CD4-positive, alpha-beta memory T cell (primary cell): Measurements from ENCODE around the gene FOXO6. TPM values are rescaled to one million over a fixed set of nuclear protein-coding genes. Genes with fewer than 3 reads are reported as not detected.

Source experiments
- CTCF ChIA-PET: fragments of 350-600 bp; sonication (Branson Sonifier 250); formaldehyde crosslinking; loops from one replicate; lab custom pipeline; 2021; ENCODE audit warnings: inconsistent platforms; ENCODE audit not compliant: partially characterized antibody; lab: Charles Lee
- POLR2A ChIA-PET: fragments of 350-600 bp; sonication (Branson Sonifier 250); formaldehyde crosslinking; loops from one replicate; lab custom pipeline; 2021; ENCODE audit not compliant: partially characterized antibody; lab: Charles Lee
- DNase-seq, 5 donors: peaks; one replicate each; pipeline versions ENCODE4 v3.0.0 to v3.0.0-alpha.2; 2020 to 2022; ENCODE audit warnings: mixed read lengths in 1 of 5
- H3K27ac ChIP-seq: one replicate; pipeline ENCODE4 v1.7.0; 2013; ENCODE audit warnings: low read depth, low read length
- H3K27me3 ChIP-seq: 2 replicates; pipeline ENCODE4 v1.7.0; 2013; ENCODE audit warnings: mild to moderate bottlenecking, low read length, moderate library complexity; ENCODE audit not compliant: insufficient read depth
- H3K36me3 ChIP-seq: 2 replicates; pipeline ENCODE4 v1.7.0; 2013; ENCODE audit warnings: mild to moderate bottlenecking, low read length, moderate library complexity; ENCODE audit not compliant: insufficient read depth
- H3K4me1 ChIP-seq: 2 replicates; pipeline ENCODE4 v1.7.0; 2013; ENCODE audit warnings: mild to moderate bottlenecking, low read length, moderate library complexity; ENCODE audit not compliant: insufficient read depth
- H3K4me3 ChIP-seq, 2 donors: one replicate each; pipeline ENCODE4 v1.7.0; 2013; ENCODE audit warnings: low read length in 2 of 2, mild to moderate bottlenecking in 1 of 2
- H3K9me3 ChIP-seq, 2 donors: one replicate each; pipeline ENCODE4 v1.7.0; 2013; ENCODE audit warnings: low read length in 2 of 2, control low read depth in 1 of 2; ENCODE audit not compliant: control insufficient read depth in 1 of 2
- H3K27ac Mint-ChIP-seq, 7 donors: one replicate each; pipeline ENCODE4 v1.8.0; 2020 to 2021; ENCODE audit warnings: mixed read lengths in 7 of 7, mild to moderate bottlenecking in 6 of 7, inconsistent platforms in 3 of 7, moderate library complexity in 3 of 7
- H3K27me3 Mint-ChIP-seq, 2 donors: one replicate each; pipeline ENCODE4 v1.8.0; 2020 to 2021; ENCODE audit warnings: mixed read lengths in 2 of 2
- H3K36me3 Mint-ChIP-seq, 2 donors: one replicate each; pipeline ENCODE4 v1.8.0; 2020 to 2021; ENCODE audit warnings: mixed read lengths in 2 of 2, inconsistent platforms in 1 of 2, mild to moderate bottlenecking in 1 of 2
- H3K4me1 Mint-ChIP-seq, 4 donors: one replicate each; pipeline ENCODE4 v1.8.0; 2020 to 2021; ENCODE audit warnings: mixed read lengths in 4 of 4, mild to moderate bottlenecking in 1 of 4
- H3K4me3 Mint-ChIP-seq, 8 donors: one replicate each; pipeline ENCODE4 v1.8.0; 2020 to 2021; ENCODE audit warnings: mixed read lengths in 8 of 8, mild to moderate bottlenecking in 7 of 8, moderate library complexity in 6 of 8, inconsistent platforms in 3 of 8
- H3K9me3 Mint-ChIP-seq, 8 donors: one replicate each; pipeline ENCODE4 v1.8.0; 2020 to 2021; ENCODE audit warnings: mixed read lengths in 8 of 8, mild to moderate bottlenecking in 5 of 8, inconsistent platforms in 3 of 8, moderate library complexity in 1 of 8
- intact Hi-C: fragments of 100-400 bp; cut with micrococcal nuclease; formaldehyde crosslinking; loops from one replicate; pipeline ENCODE4 v1.15.1; 2023
- polyA plus RNA-seq, 2 donors: library from polyadenylated mRNA; unstranded; fragments of 300-500 nt; fragmentation: Illumina TruSeq; gene quantifications; one replicate each; pipeline ENCODE4 v1.2.3, GENCODE V29; 2021
- total RNA-seq, 2 experiments: library from RNA; stranded (reverse); gene quantifications; one replicate each; pipeline ENCODE4 v1.2.3, GENCODE V29; 2021

Gene FOXO6
- total and polyA plus RNA-seq, 4 experiments from 2014 or later = not detected

GRCh38 chr1:41368366-41368765 is 7.1 kb downstream of the FOXO6 start:
- H3K27me3 ChIP-seq = peaks cover 8% of the 10 kb centered on the region
- Mint-ChIP-seq H3K4me3 (peak overlapping the region in 1 of 8 donors; percentile 15), H3K27me3 (peaks cover 15 to 31% of the 10 kb centered on the region in 2 donors), H3K9me3 (no peaks in the 10 kb centered on the region), H3K27ac (no peak overlapping the region), H3K36me3 (no peaks in the 10 kb centered on the region), H3K4me1 (peaks cover 5 to 35% (median 10%) of the 10 kb centered on the region in 4 donors)
- CTCF ChIA-PET = no interaction called here
- H3K4me3 ChIP-seq = no peak overlapping the region
- no peak overlapping the region for H3K27ac ChIP-seq
- POLR2A ChIA-PET = no interaction called here
- DNase-seq = no peak
- intact Hi-C loops = no loop called here
- no peaks in the 10 kb centered on the region for H3K9me3 ChIP-seq
- peaks cover 18% of the 10 kb centered on the region for H3K4me1 ChIP-seq
- H3K36me3 ChIP-seq = no peaks in the 10 kb centered on the region

GRCh38 chr1:41368801-41369200 is 7.6 kb downstream of the FOXO6 start:
- H3K27me3 ChIP-seq = peaks cover 8% of the 10 kb centered on the region
- Mint-ChIP-seq H3K27me3 (peaks cover 11 to 27% of the 10 kb centered on the region in 2 donors), H3K9me3 (no peaks in the 10 kb centered on the region), H3K36me3 (no peaks in the 10 kb centered on the region), H3K27ac (peak overlapping the region in 1 of 7 donors; percentile 72), H3K4me1 (peaks cover 5 to 31% (median 10%) of the 10 kb centered on the region in 4 donors), H3K4me3 (peak overlapping the region in 1 of 8 donors; percentile 49)
- no peak overlapping the region for H3K27ac ChIP-seq
- no peaks in the 10 kb centered on the region for H3K36me3 ChIP-seq
- ChIA-PET CTCF (no interaction called here), POLR2A (no interaction called here)
- H3K4me3 ChIP-seq = no peak overlapping the region
- H3K4me1 ChIP-seq = peaks cover 18% of the 10 kb centered on the region
- intact Hi-C loops = no loop called here
- no peak for DNase-seq
- H3K9me3 ChIP-seq = no peaks in the 10 kb centered on the region

- Histone ChIP-seq H3K27me3 (peaks cover 8% of the 10 kb centered on the region), H3K36me3 (no peaks in the 10 kb centered on the region), H3K4me1 (peaks cover 18% of the 10 kb centered on the region), H3K27ac (no peak overlapping the region), H3K9me3 (no peaks in the 10 kb centered on the region), H3K4me3 (no peak overlapping the region)
- Mint-ChIP-seq H3K27ac (no peak overlapping the region), H3K27me3 (peaks cover 16 to 28% of the 10 kb centered on the region in 2 donors), H3K36me3 (no peaks in the 10 kb centered on the region), H3K9me3 (no peaks in the 10 kb centered on the region), H3K4me1 (peaks cover 4 to 27% (median 9%) of the 10 kb centered on the region in 4 donors), H3K4me3 (no peak overlapping the region)
- ChIA-PET POLR2A (no interaction called here), CTCF (no interaction called here)
- intact Hi-C loops = no loop called here
- DNase-seq = no peak
These were observed 8.3 kb downstream of the FOXO6 start for GRCh38 chr1:41369531-41369930.

GRCh38 chr1:41370225-41370624 is 9.0 kb downstream of the FOXO6 start:
- Histone ChIP-seq H3K4me3 (no peak overlapping the region), H3K4me1 (peaks cover 18% of the 10 kb centered on the region), H3K36me3 (no peaks in the 10 kb centered on the region), H3K9me3 (no peaks in the 10 kb centered on the region), H3K27me3 (peaks cover 8% of the 10 kb centered on the region), H3K27ac (no peak overlapping the region)
- H3K36me3 Mint-ChIP-seq = no peaks in the 10 kb centered on the region
- peaks cover 4 to 20% (median 9%) of the 10 kb centered on the region in 4 donors for H3K4me1 Mint-ChIP-seq
- CTCF ChIA-PET = no interaction called here
- H3K27me3 Mint-ChIP-seq = peaks cover 18 to 28% of the 10 kb centered on the region in 2 donors
- intact Hi-C loops = no loop called here
- DNase-seq = no peak
- no peak overlapping the region for H3K27ac Mint-ChIP-seq
- H3K9me3 Mint-ChIP-seq = no peaks in the 10 kb centered on the region
- H3K4me3 Mint-ChIP-seq = no peak overlapping the region
- POLR2A ChIA-PET = no interaction called here

GRCh38 chr1:41370756-41371420 is 9.7 kb downstream of the FOXO6 start:
- no peak overlapping the region for H3K27ac ChIP-seq
- peaks cover 18 to 34% of the 10 kb centered on the region in 2 donors for H3K27me3 Mint-ChIP-seq
- H3K36me3 Mint-ChIP-seq = no peaks in the 10 kb centered on the region
- POLR2A ChIA-PET = no interaction called here
- intact Hi-C loops = no loop called here
- no peaks in the 10 kb centered on the region for H3K9me3 Mint-ChIP-seq
- H3K36me3 ChIP-seq = no peaks in the 10 kb centered on the region
- peak overlapping the region in 1 of 8 donors; percentile 35 for H3K4me3 Mint-ChIP-seq
- H3K4me1 ChIP-seq = peaks cover 14% of the 10 kb centered on the region
- peaks cover 8% of the 10 kb centered on the region for H3K27me3 ChIP-seq
- no peaks in the 10 kb centered on the region for H3K9me3 ChIP-seq
- CTCF ChIA-PET = no interaction called here
- H3K27ac Mint-ChIP-seq = no peak overlapping the region
- H3K4me3 ChIP-seq = no peak overlapping the region
- H3K4me1 Mint-ChIP-seq = peaks cover 4 to 18% (median 9%) of the 10 kb centered on the region in 4 donors
- no peak for DNase-seq

- Histone ChIP-seq H3K4me1 (peaks cover 6% of the 10 kb centered on the region), H3K9me3 (no peaks in the 10 kb centered on the region), H3K27ac (no peak overlapping the region), H3K27me3 (peaks cover 8% of the 10 kb centered on the region), H3K4me3 (no peak overlapping the region), H3K36me3 (no peaks in the 10 kb centered on the region)
- Mint-ChIP-seq H3K9me3 (no peaks in the 10 kb centered on the region), H3K27ac (no peak overlapping the region), H3K36me3 (no peaks in the 10 kb centered on the region), H3K4me1 (peaks cover 2 to 13% (median 6%) of the 10 kb centered on the region in 4 donors), H3K27me3 (peaks cover 21 to 38% of the 10 kb centered on the region in 2 donors), H3K4me3 (no peak overlapping the region)
- POLR2A ChIA-PET = no interaction called here
- CTCF ChIA-PET = no interaction called here
- intact Hi-C loops = no loop called here
- DNase-seq = no peak
These were observed 10.7 kb downstream of the FOXO6 start for GRCh38 chr1:41371630-41372599.

GRCh38 chr1:41372600-41372993 is 11.4 kb downstream of the FOXO6 start:
- no peak overlapping the region for H3K4me3 Mint-ChIP-seq
- CTCF ChIA-PET = no interaction called here
- intact Hi-C loops = no loop called here
- Histone ChIP-seq H3K27me3 (peaks cover 2% of the 10 kb centered on the region), H3K27ac (no peak overlapping the region), H3K9me3 (no peaks in the 10 kb centered on the region), H3K4me1 (no peaks in the 10 kb centered on the region), H3K36me3 (no peaks in the 10 kb centered on the region), H3K4me3 (no peak overlapping the region)
- H3K27ac Mint-ChIP-seq = no peak overlapping the region
- H3K9me3 Mint-ChIP-seq = no peaks in the 10 kb centered on the region
- no peaks in the 10 kb centered on the region for H3K36me3 Mint-ChIP-seq
- H3K27me3 Mint-ChIP-seq = peaks cover 21 to 40% of the 10 kb centered on the region in 2 donors
- H3K4me1 Mint-ChIP-seq = peaks cover 0 to 6% (median 1%) of the 10 kb centered on the region in 4 donors
- POLR2A ChIA-PET = no interaction called here
- DNase-seq = no peak
